ENCODE measurements around the gene PRRC2B.
"Not testable (repeated sequence)": the region's sequence is repeated elsewhere in the genome, so short reads cannot be mapped to it uniquely, and the experiment has no call there.

PRRC2B gene

DNA sequence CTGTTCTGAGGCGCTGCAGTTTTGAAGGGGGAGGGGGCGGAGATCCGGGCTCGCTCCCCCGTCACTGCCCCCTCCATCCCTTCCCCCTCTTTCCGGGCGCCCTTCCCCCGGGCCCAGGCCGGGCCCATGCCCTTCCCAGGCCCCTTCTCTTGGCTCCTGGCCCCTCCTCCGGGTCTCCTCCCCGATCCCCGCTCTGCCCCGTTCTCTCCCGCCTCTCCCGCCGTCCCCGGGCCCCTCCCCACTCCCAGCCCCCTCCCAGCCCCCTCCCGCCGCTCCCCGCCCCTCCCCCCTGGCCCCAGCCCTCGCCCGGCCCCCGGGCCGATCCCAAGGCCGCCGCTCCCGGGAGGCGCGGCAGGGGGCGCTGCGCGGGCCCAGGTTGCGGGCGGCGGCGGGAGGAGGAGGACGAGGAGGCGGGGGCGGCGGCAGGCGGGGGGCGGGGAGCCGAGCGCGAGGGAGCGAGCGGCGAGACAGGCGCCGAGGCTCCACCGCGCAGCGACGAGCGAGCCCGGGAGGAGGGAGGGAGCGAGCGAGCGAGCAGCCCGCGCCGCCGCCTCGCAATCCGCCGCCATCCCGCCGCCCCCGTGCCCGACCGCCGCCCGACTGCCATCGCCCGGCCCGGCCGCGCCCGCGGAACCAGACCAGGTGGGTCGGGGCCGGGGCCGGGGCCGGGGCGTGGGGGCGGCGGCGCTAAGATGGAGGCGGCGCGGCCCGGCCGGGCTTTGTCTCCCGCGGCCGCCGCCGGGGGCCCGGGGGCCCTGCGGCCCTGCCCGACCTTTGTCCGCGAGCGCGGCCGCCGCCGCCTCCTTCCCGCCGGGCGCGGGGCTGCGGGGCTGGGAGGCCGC is at the start of gene PRRC2B:
Gene PRRC2B, plus strand, starts transcription at position 465 of the 842 bp plus-strand sequence. CDS start 36,059 bp downstream, outside the sequence.
- FAIRE-seq, result no peak

GRCh38 chr9:131344931-131345535 is 48.9 kb upstream of the PRRC2B start:
- not testable (repeated sequence) for FAIRE-seq

DNA sequence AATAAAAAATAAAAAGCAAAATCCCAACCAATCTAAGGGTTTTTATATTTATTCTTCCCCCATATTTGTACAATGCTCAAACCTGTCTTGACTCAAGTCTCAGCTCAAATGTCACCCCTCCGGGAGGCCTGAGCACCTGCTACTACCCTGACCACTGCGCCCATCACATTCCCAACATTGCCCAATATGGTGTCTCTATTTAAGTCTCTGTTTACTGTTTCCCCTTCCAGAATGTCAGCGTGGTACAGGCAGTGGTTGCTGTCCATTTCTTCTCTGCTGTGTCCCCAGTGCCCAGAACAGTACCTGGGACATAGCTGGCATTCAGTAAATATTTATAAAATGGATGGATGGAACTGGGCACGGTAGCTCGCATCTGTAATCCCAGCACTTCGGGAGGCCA is 47.3 kb upstream of the PRRC2B start:
- no peak for FAIRE-seq

DNA sequence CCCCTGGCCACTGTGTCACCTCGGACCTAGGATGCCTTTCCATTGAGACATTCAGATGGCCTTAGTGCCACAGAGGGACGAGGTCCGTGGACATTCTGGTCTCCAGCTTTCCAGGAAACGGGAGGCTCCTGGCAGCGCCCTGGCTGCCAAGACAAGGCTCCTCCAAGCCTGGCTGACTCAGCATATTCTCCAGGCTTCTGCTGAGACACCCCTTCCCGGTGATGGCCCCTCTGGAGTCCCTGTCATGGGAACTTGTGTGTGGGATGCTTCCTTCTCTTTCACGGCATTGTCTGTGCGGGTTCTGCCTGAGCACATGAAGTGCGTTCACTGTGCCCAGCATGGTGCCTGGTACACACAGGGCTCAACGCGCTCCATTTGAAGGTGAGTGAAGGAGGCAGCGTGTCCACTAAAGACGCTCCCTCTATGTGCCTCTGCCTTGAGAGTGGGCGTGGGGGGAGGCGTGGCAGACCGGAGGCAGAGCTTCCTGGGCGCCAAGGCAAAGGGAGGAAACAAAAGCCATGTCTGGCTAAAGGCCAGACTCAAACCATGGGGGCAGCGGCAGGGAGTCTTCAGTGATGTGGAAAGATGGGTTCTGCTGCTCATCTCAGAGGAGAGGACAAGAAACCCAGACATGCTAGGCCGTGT is 46.4 kb upstream of the PRRC2B start:
- FAIRE-seq, result no peak

DNA sequence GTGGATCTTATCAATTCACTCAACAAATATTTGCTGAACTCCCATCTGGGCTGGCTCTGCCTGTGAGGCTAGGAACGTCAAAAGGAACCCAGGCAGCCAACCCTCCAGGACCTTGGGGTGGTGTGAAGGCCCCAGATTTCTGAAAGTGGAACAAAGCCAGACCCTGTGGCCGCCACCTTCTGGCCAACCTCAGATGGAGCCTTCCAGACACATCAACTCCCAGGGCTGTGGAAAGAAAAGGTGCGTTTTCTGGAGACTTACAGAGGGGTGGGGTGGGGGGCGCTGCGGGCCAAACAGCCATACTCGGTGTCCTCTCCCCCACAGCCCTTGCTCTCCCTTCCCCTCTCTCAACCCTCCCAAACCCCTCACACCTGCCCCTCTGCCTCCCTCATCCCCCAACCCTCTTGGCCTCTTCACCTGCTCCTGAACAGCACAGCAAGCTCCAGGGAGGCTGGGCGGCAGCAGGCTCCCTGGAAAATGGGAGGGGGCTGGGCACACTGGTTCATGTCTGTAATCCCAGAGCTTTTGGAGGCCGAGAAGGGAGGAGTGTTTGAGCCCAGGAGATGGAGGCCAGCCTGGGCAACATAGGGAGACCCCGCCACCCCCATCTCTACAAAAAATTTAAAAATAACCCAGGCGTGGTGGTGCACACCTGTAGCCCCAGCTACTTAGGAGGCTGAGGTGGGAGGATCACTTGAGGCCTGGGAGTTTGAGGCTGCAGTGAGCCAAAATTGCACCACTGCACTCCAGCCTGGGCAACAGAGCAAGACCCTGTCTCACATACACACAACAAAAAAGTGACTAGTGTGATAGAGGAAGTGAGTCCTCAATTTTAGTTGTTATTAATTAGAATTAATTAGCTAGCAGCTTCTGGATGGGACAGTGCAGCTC is 45.0 kb upstream of the PRRC2B start:
- FAIRE-seq, result no peak

- no peak for FAIRE-seq
Measured at GRCh38 chr9:131349522-131349880, 44.4 kb upstream of the PRRC2B start.

DNA sequence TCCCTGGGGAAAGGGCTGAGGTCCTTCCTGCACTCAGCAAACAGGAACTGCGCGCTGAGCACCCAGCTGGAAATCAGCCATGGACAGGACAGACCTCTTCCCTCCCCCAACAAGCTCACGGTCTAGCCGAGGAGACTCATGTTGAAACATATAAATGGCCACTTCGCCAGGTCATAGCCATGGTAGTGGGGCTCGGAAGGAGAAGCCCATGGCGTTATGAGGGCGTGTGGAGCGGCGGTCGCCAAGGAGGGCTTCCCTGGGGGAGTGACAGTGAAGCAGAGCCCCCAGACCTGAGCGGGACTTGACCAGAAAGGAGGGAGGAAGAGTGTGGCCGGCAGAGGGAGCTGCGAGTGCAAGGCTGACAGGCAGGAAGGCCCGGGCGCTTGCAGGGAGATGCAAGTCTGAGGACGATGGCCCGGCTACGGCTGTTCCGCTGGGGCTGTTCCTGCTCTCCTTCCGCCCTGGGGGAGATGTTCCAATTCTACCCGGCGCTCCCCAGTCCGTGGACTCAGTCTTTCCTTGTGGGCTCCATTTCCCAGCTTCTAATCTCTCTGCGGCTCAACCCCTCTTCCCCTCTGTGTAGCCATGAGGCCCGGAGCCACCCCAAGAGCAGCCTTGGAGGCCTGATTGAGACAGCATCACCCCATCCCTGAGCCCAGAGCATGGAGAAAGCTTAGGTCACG is 43.9 kb upstream of the PRRC2B start:
- FAIRE-seq, result no peak

DNA sequence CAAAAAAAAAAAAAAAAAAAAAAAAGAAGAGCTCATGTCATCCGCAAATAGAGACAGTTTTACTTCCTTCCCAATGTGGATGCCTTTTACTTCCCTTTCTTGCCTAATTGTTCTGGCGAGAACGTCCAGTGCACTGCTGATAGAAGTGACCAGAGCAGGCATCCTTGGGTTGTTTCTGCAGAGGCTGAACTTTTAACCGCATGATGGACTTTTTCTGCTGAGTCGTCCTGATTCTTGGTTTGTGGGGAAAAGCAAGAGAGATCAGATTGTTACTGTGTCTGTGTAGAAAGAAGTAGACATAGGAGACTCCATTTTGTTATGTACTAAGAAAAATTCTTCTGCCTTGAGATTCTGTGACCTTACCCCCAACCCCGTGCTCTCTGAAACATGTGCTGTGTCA is 37.4 kb upstream of the PRRC2B start:
- not testable (repeated sequence) for FAIRE-seq

- no peak for FAIRE-seq
Measured at GRCh38 chr9:131358556-131358955, 35.3 kb upstream of the PRRC2B start.

DNA sequence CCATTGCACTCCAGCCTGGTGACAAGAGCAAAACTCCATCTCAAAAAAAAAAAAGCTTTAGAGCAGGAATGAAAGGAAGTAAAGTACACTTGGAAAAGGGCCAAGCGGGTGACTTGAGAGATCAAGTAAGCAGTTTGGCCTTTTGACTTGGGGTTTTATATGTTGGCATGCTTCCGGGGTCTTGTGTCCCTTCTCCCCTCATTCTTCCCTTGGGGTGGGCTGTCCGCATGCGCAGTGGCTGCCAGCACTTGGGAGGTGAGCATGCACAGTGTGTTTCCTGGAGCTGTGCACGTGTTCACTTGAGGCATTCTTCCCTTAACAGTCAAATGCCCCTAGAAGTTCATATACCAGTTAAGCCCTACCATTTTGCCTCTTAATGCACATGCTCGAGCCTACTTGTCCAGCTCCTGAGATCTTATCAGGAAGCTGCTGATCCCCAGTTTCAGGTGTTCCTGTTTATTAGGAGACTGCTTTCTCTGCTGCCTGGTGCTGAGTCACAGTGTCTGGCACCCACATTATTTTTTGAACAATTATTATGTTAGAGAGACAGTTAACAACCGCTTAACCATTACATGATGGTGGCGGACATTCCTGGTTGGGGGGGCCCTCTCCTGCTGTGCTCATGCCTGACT is 32.6 kb upstream of the PRRC2B start:
- no peak for FAIRE-seq

DNA sequence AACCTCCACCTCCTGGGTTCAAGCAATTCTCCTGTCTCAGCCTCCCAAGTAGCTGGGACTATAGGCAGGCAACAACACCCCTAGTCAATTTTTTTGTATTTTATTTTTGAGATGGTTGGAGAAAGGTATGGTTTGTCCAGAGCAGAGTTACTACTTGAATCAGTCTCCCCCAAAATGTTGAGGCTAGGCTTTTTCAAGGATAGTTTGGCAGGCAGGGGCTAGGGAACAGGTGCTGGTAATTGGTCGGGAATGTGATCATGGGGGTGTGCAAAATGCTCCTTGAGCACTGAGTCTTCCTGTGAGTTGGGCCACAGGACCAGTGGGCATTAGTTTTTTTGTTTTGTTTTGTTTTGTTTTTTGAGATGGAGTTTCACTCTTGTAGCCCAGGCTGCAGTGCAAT is 28.3 kb upstream of the PRRC2B start:
- no peak for FAIRE-seq

DNA sequence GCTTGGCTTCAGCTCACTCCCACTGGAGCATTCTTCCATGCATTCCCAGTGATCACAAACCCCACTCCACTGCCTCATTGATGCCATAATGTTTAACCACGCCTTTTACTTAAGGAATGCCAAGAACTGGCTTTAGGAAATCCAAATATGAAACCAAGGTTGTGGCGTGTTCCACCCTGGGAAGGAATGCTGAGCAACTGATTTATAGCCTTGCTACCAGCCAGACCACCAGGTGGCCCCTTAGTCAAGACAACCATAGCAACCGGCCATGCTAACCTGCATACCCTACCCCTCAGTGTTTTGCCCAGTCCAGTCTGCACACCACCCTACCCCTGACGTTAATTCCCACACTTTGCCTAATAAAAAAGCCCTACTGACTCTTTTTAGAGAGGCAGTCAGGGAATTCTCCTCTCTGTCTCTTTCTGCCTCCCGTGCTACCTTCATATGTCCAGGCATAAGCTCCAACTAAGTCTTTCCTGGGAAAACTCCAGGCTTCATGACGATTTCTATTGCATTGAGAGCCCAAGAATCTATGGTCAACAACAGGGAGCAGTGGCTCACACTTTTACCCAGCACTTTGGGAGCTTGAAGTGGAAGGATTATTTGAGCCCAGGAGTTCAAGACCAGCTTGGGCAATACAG is 27.0 kb upstream of the PRRC2B start:
- no peak for FAIRE-seq

DNA sequence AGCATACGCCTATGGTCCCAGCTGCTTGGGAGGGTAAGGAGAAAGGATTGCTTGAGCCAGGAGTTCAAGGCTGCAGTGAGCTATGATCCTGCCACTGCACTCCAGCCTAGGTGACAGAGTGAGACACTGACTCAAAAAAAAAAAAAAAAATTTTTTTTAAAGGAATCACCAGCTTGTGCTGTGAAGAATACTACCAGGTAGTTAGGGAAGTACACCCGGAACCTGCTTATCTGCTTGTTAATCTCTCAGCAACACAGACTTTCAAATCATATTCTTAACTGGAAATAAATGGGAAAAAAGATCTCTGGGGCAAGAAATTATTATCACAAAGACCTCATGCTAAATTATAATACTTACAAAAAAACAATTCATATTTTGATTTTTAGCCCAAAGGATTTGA is 26.4 kb upstream of the PRRC2B start:
- no peak for FAIRE-seq

GRCh38 chr9:131370638-131371037 is 23.2 kb upstream of the PRRC2B start:
- no peak for FAIRE-seq

DNA sequence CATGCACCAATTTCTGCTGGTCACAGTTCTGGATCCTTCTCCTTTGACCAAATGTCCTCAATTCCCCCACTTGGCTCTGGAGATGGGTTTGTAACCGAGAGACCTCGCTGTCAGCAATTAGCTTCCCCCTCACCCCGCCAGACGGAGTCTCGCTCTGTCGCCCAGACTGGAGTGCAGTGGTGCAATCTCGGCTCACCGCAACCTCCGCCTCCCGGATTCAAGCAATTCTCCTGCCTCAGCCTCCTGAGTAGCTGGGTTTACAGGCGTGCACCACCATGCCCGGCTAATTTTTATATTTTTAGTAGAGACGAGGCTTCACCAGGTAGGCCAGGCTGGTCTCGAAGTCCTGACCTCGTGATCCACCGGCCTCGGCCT is 21.3 kb upstream of the PRRC2B start:
- not testable (repeated sequence) for FAIRE-seq

DNA sequence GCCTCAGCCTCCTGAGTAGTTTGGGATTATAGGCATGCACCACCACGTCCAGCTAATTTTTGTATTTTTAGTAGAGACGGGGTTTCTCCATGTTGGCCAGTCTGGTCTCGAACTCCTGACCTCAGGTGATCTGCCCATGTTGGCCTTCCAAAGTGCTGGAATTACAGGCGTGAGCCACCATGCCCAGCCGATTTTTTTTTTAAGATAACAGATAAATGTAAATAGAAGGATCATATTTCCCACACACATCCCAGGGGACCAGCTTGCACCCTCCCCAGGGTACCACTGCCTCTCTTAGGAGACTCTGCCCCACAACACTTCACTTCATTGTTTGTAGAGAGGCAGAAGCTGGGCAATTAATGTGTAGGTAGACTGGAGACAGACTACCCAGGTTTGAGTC is 19.2 kb upstream of the PRRC2B start:
- not testable (repeated sequence) for FAIRE-seq

- no peak for FAIRE-seq
Measured at GRCh38 chr9:131379056-131379455, 14.8 kb upstream of the PRRC2B start.

DNA sequence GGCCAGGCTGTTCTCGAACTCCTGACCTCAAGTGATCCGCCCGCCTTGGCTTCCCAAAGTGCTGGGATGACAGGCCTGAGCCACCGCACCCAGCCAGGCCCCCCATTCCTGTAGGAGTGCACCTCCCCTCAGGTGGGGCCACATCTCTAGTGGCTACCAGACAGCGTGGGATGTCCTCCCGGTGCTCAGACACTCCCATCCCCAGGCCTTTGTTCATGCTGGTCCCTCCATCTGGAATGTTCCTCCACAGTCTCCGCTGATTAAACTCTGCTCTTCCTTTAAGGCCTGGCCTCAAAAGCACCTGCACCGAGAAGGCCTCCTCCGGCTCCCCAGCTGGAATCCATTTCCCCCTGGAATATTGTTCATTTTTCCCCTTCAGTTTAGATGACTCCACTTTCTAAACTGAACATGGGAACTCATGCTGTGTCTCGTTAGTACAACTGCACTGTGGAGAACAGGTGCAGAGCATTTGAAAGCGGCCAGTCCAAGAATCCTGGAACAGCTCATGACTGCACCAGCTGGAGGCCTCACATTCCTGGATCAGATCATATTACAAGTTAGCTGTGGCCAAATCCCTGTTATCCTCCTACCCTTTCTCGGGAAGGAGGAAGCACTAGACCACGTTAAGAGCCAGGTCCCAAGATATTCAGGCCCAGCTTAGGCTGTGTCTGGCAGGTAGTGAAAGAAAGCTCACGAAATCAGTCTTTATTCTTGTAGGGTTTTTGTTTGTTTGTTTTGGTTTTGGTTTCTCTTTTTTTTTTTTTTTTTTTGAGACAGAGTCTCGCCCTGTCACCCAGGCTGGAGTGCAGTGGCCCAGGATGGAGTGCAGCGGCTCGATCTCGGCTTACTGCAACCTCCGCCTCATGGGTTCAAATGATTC is 10.8 kb upstream of the PRRC2B start:
- peak; percentile 26 for FAIRE-seq

DNA sequence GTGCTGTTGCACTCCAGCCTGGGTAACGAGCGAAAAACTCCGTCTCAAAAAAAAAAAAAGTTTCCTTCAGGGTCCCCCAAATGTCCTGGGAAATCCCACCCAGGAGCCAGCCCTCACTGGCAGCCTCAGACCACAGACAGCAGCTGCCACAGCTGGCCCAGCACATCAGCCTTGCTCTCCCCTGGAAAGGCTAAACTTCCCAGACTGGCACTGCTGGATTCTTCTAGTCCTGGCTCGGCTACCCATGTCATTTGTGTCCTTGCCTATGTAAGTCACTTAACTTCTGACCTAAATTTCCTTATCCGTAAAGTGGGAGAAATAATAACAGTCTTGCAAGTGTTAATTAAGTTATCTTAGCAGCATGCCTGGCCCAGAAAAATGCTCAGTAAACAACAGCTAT is 8.6 kb upstream of the PRRC2B start:
- FAIRE-seq, result no peak

- no peak for FAIRE-seq
Measured at GRCh38 chr9:131386281-131386680, 7.6 kb upstream of the PRRC2B start.
